GM12878 (cell line): Measurements from ENCODE around the gene SFMBT1. TPM values are rescaled to one million over a fixed set of nuclear protein-coding genes. Genes with fewer than 3 reads are reported as not detected.

Source experiments
- ATAC-seq: fragments of 200-7000 bp; cut with Tn5 transposase; 3 replicates; pipeline ENCODE4 v1.9.1; 2020; ENCODE audit warnings: mild to moderate bottlenecking, moderate library complexity
- BruUV-seq: library from RNA; stranded (reverse); fragments of 400-500 nt; replicated peaks from 2 replicates; lab custom pipeline; 2021; lab: Mats Ljungman, UMichigan
- CTCF ChIA-PET: fragments of 300-600 bp; sonication (Branson Sonifier 250); formaldehyde crosslinking; extraction: SDS; loops from one replicate; lab custom pipeline; 2021; ENCODE audit warnings: inconsistent platforms; lab: Yijun Ruan, JAX
- POLR2A ChIA-PET: fragments of 350-600 bp; formaldehyde crosslinking; extraction: SDS; loops from one replicate; lab custom pipeline; 2021; ENCODE audit warnings: inconsistent platforms; lab: Charles Lee
- RAD21 ChIA-PET: fragments of 300-600 bp; sonication (Branson Sonifier 250); formaldehyde crosslinking; loops from one replicate; lab custom pipeline; 2023; ENCODE audit warnings: antibody characterized with exemption; ENCODE audit not compliant: unreplicated experiment; lab: Charles Lee
- SMC1A ChIA-PET: fragments of 300-600 bp; sonication (Branson Sonifier 250); formaldehyde crosslinking; loops from one replicate; lab custom pipeline; 2023; ENCODE audit not compliant: unreplicated experiment, uncharacterized antibody; lab: Charles Lee
- DNase-seq: peaks from one replicate; pipeline ENCODE4 v3.0.0-alpha.2; 2011; ENCODE audit warnings: low read depth, low spot score
- FAIRE-seq: peaks from 3 replicates; lab custom pipeline; 2011; peaks lifted over from hg19 to GRCh38; lab: Jason Lieb, UNC
- H2AFZ ChIP-seq: 2 replicates; pipeline ENCODE4 v1.6.0; 2011; ENCODE audit warnings: low read depth, low read length, control low read depth; ENCODE audit not compliant: control insufficient read depth
- H3K27ac ChIP-seq: 2 replicates; pipeline ENCODE4 v1.5.1; 2011; ENCODE audit warnings: control low read depth; ENCODE audit not compliant: control insufficient read depth, insufficient read depth
- H3K27me3 ChIP-seq, 2 experiments: replicated peaks in 1 of 2; 2 replicates each; pipeline versions ENCODE4 v1.6.0 to v1.6.1; 2011; ENCODE audit warnings: low read length in 1 of 2; ENCODE audit not compliant: control insufficient read depth in 2 of 2, insufficient read depth in 2 of 2
- H3K36me3 ChIP-seq, 2 experiments: 2 replicates each; pipeline ENCODE4 v1.5.1; 2011; ENCODE audit warnings: low read length in 1 of 2; ENCODE audit not compliant: control insufficient read depth in 2 of 2, insufficient read depth in 2 of 2
- H3K4me1 ChIP-seq: 2 replicates; pipeline ENCODE4 v1.6.1; 2011; ENCODE audit warnings: mild to moderate bottlenecking, low read length, moderate library complexity, mixed read lengths; ENCODE audit not compliant: control insufficient read depth, insufficient read depth
- H3K4me2 ChIP-seq: 2 replicates; pipeline ENCODE4 v1.6.0; 2011; ENCODE audit warnings: control low read depth; ENCODE audit not compliant: control insufficient read depth, insufficient read depth
- H3K4me3 ChIP-seq: fragments of 200-600 bp; sonication (generic); 2 replicates; pipeline ENCODE4 v1.5.1; 2016
- H3K79me2 ChIP-seq: 2 replicates; pipeline ENCODE4 v1.6.0; 2011; ENCODE audit warnings: low read length; ENCODE audit not compliant: control insufficient read depth, insufficient read depth
- H3K9ac ChIP-seq: 2 replicates; pipeline ENCODE4 v1.8.0; 2011; ENCODE audit warnings: low read length, control low read depth, mixed read lengths; ENCODE audit not compliant: control insufficient read depth, insufficient read depth
- H3K9me3 ChIP-seq: replicated peaks from 3 replicates; pipeline ENCODE4 v1.5.1; 2011; ENCODE audit warnings: mild to moderate bottlenecking, low read length; ENCODE audit not compliant: control insufficient read depth, insufficient read depth
- H4K20me1 ChIP-seq: 2 replicates; pipeline ENCODE4 v1.6.0; 2011; ENCODE audit not compliant: control insufficient read depth, insufficient read depth
- ASH2L ChIP-seq: fragments of 300-600, 200-600 bp; sonication (generic); IDR thresholded peaks from 2 replicates; pipeline ENCODE4 v1.6.1; 2017; ENCODE audit warnings: low read depth, mild to moderate bottlenecking, borderline replicate concordance
- EED ChIP-seq: sonication (generic); IDR thresholded peaks from 2 replicates; pipeline ENCODE4 v1.6.1; 2016; ENCODE audit warnings: antibody characterized with exemption, low read depth
- HCFC1 ChIP-seq: fragments of 150-350 bp; IDR thresholded peaks from 2 replicates; pipeline ENCODE4 v1.6.1; 2014; ENCODE audit warnings: low read length
- IRF4 ChIP-seq: IDR thresholded peaks from 2 replicates; pipeline ENCODE4 v1.6.1; 2011; ENCODE audit warnings: low read depth, low read length
- KDM1A ChIP-seq: fragments of 200-600 bp; sonication (generic); IDR thresholded peaks from 2 replicates; pipeline ENCODE4 v1.6.1; 2016; ENCODE audit warnings: borderline replicate concordance
- MEF2B ChIP-seq: fragments of 450-650 bp; IDR thresholded peaks from 2 replicates; pipeline ENCODE4 v1.6.1; 2018; ENCODE audit warnings: mild to moderate bottlenecking, moderate library complexity; ENCODE audit not compliant: partially characterized antibody, poor library complexity, severe bottlenecking
- RCOR1 ChIP-seq: conservative IDR thresholded peaks from 2 replicates; pipeline ENCODE4 v1.6.1; 2012; ENCODE audit warnings: low read depth, low read length, improper control_type of control experiment
- RUNX3 ChIP-seq: IDR thresholded peaks from 2 replicates; pipeline ENCODE4 v1.6.1; 2012; ENCODE audit warnings: low read length, inconsistent platforms
- SIN3A ChIP-seq: IDR thresholded peaks from 2 replicates; pipeline ENCODE4 v1.6.1; 2012; ENCODE audit warnings: low read depth, low read length, improper control_type of control experiment
- SIX5 ChIP-seq: IDR thresholded peaks from 2 replicates; pipeline ENCODE4 v1.6.1; 2011; ENCODE audit warnings: mild to moderate bottlenecking, low read depth, low read length, moderate library complexity; ENCODE audit not compliant: severe bottlenecking
- SRF ChIP-seq, 2 experiments: IDR thresholded peaks; 2 replicates each; pipeline ENCODE4 v1.6.1; 2011; ENCODE audit warnings: low read depth in 2 of 2, low read length in 2 of 2, mild to moderate bottlenecking in 1 of 2, moderate library complexity in 1 of 2
- STAT3 ChIP-seq: IDR thresholded peaks from 2 replicates; pipeline ENCODE4 v1.6.1; 2011; ENCODE audit warnings: low read depth, low read length, improper control_type of control experiment
- SUPT20H ChIP-seq: IDR thresholded peaks from 2 replicates; pipeline ENCODE4 v1.6.1; 2011; ENCODE audit warnings: low read depth, mild to moderate bottlenecking, low read length, moderate library complexity, borderline replicate concordance; ENCODE audit not compliant: control insufficient read depth
- TBL1XR1 ChIP-seq: IDR thresholded peaks from 2 replicates; pipeline ENCODE4 v1.6.1; 2012; ENCODE audit warnings: low read depth, low read length, improper control_type of control experiment
- TCF3 ChIP-seq: IDR thresholded peaks from 2 replicates; pipeline ENCODE4 v1.6.1; 2012; ENCODE audit warnings: low read depth, mild to moderate bottlenecking, low read length, borderline replicate concordance; ENCODE audit not compliant: insufficient read depth
- WGBS: methylation state at CpG from one replicate; pipeline ENCODE4 v1.1.6; 2016; ENCODE audit warnings: low lambda C conversion rate; ENCODE audit not compliant: insufficient replicate concordance, insufficient coverage; ENCODE audit errors: missing lambda C conversion rate; 5-methylcytosine and 5-hydroxymethylcytosine counted together
- in situ Hi-C: fragments of 300-500 bp; cut with MboI; formaldehyde crosslinking; loops from 9 replicates; pipeline ENCODE4 v1.14.3; 2018; ENCODE audit warnings: mixed read lengths
- intact Hi-C: fragments of 100-400 bp; cut with micrococcal nuclease; formaldehyde crosslinking; loops from one replicate; pipeline ENCODE4 v1.14.2; 2022; ENCODE audit not compliant: unreplicated experiment
- polyA plus RNA-seq, 11 experiments: library from polyadenylated mRNA; depleted of rRNA in 4 of 11; unstranded in 6 of 11; stranded (reverse) in 5 of 11; fragments of >200 nt; fragmentation: Nextera tagmentation in 4 of 11; fragmentation: Illumina TruSeq in 1 of 11; extraction: Ambion mirVana in 4 of 11; extraction: Trizol in 1 of 11; gene quantifications; 1 replicate in 1 of 11; 2 replicates in 10 of 11; pipeline versions ENCODE4 v1.2.1 to v1.2.3, GENCODE V29; 2011 to 2016; ENCODE audit warnings: inconsistent platforms in 2 of 11, missing spikeins in 2 of 11, low read depth in 1 of 11
- total RNA-seq, 4 experiments: library from RNA; depleted of rRNA in 3 of 4; stranded (reverse); fragments of >200 nt in 3 of 4; fragmentation: Illumina TruSeq in 1 of 4; extraction: Trizol in 1 of 4; gene quantifications; 2 replicates each; pipeline versions ENCODE4 v1.2.1 to v1.2.3, GENCODE V29; 2013 to 2021
- TF ChIP-seq, protein P1 (sequence below): fragments of 450-650 bp; IDR thresholded peaks from 2 replicates; pipeline ENCODE4 v1.6.1; 2017; ENCODE audit warnings: mild to moderate bottlenecking, low read depth, inconsistent platforms; ENCODE audit not compliant: poor library complexity, severe bottlenecking

The SFMBT1 gene
- total and polyA plus RNA-seq, 10 of the 15 experiments (the other 5 are each of a cell fraction or from before 2014, with no cell fraction given) = 3.2 to 19.5 (median 11.4) TPM

DNA sequence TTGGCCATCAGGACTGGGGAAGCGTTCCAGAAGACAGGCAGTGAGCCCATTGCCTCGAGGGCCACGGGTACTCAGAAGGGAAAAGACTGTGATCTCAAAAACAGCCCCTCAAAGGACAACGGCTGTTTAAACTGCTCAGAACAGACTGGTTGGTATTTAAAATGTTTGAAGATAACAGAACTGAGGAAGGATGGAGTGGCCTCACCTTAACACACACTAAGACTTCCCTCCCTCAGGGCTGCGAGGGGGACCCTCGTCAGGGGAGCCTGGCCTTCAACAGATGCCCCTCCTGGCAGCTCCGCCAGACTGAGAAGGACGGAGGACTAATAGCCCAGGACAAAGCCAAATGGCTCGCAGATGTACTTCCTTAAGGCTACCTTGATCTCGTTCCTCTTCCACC lies 151.1 kb downstream of the SFMBT1 start:
- peak overlapping the region; percentile 95; the same call in 1 of the 2 replicates for H3K4me3 ChIP-seq
- intact Hi-C loops = loop anchor here (5.0 kb wide), 2 partner anchors 153 to 178 kb away; partner anchors contain the start of gene SFMBT1
- RAD21 ChIA-PET = interaction anchor here (1.0 to 1.8 kb wide), 3 partner anchors 20 to 89 kb away, joined by 3 to 7 read pairs (median 3); no protein-coding TSS in a partner anchor
- H3K4me1 ChIP-seq = peaks cover 28% of the 10 kb centered on the region
- no peaks in the 10 kb centered on the region for H3K9me3 ChIP-seq
- SMC1A ChIA-PET = interaction anchor here (0.6 to 2.6 kb wide), 9 partner anchors 9 to 58 kb away, joined by 3 to 12 read pairs (median 5); no protein-coding TSS in a partner anchor
- no peak for TF ChIP-seq TBL1XR1
- TF ChIP-seq SUPT20H = no peak
- no peak for TF ChIP-seq EED
- TF ChIP-seq RUNX3 = no peak
- TF ChIP-seq SIN3A = no peak
- no peak for TF ChIP-seq MEF2B
- no peak for TF ChIP-seq KDM1A
- no peak for TF ChIP-seq RCOR1
- TF ChIP-seq HCFC1 = no peak
- TF ChIP-seq SRF (IDR thresholded peaks at IDR 0.05; ENCODE audit: low read depth in 2 of 2, low read length in 2 of 2) = no peak
- TF ChIP-seq, protein P1, sequence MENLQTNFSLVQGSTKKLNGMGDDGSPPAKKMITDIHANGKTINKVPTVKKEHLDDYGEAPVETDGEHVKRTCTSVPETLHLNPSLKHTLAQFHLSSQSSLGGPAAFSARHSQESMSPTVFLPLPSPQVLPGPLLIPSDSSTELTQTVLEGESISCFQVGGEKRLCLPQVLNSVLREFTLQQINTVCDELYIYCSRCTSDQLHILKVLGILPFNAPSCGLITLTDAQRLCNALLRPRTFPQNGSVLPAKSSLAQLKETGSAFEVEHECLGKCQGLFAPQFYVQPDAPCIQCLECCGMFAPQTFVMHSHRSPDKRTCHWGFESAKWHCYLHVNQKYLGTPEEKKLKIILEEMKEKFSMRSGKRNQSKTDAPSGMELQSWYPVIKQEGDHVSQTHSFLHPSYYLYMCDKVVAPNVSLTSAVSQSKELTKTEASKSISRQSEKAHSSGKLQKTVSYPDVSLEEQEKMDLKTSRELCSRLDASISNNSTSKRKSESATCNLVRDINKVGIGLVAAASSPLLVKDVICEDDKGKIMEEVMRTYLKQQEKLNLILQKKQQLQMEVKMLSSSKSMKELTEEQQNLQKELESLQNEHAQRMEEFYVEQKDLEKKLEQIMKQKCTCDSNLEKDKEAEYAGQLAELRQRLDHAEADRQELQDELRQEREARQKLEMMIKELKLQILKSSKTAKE = no peak
- no peak for TF ChIP-seq SIX5
- TF ChIP-seq STAT3 = no peak
- TF ChIP-seq IRF4 = no peak
- no peak for TF ChIP-seq ASH2L
- no peak for TF ChIP-seq TCF3
- H3K9ac ChIP-seq = no peak overlapping the region
- no peak for DNase-seq
- peak overlapping the region; percentile 52 for H3K4me2 ChIP-seq
- WGBS = 82% methylated on average over 10 of the region's 10 CpGs
- ATAC-seq = no peak
- in situ Hi-C loops = no loop called here
- no peaks in the 10 kb centered on the region for H4K20me1 ChIP-seq
- no TSS peak for BruUV-seq
- no peak for FAIRE-seq
- H3K27me3 ChIP-seq = no peaks in the 10 kb centered on the region
- CTCF ChIA-PET = interaction anchor here (1.2 to 2.7 kb wide), 4 partner anchors 20 to 179 kb away, joined by 3 to 16 read pairs (median 4); no protein-coding TSS in a partner anchor
- H3K36me3 ChIP-seq = no peaks in the 10 kb centered on the region
- POLR2A ChIA-PET = interaction anchor here (1.0 kb wide), 1 partner anchor 20 kb away, joined by 5 read pairs; no protein-coding TSS in a partner anchor
- no peak overlapping the region for H3K27ac ChIP-seq
- peaks cover 43% of the 10 kb centered on the region for H3K79me2 ChIP-seq
- H2AFZ ChIP-seq = no peak overlapping the region
